ENCODE data around the gene SNAP25.

DNA sequence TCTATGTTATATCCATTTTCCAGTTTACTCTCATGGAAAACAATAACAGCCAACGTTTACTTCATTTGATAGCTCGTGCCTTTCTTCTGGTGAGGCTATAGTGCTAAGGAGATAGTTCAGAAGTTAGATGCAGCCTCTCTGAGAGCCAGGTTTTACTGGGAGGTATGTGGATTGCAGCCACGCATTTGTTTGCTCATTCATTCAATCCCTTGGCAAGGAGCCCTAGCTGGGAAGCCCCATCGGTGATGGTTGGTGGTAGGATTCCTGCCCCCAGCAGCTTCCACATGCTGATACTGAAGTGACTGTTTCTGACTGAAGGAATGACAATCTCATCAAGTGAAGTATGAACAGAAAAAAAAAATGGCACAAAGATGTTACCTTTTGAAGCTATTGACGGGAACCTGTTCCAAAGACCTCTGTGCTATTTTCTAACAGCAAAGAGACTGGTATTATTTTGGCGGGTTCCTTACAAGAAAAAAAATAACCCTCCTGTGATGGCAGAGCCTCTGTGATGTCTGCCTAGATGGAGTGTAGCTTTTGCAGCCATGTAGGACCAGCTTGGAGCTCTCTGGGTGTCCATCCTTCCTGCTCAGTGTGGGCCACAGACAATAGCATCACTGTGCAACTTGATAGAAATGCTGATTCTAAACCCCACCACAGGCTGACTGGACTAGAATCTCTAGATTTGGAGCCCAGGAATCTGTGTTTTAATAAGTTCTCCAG, 30.6 kb downstream of the SNAP25 start:
- TF ChIP-seq, protein P1, sequence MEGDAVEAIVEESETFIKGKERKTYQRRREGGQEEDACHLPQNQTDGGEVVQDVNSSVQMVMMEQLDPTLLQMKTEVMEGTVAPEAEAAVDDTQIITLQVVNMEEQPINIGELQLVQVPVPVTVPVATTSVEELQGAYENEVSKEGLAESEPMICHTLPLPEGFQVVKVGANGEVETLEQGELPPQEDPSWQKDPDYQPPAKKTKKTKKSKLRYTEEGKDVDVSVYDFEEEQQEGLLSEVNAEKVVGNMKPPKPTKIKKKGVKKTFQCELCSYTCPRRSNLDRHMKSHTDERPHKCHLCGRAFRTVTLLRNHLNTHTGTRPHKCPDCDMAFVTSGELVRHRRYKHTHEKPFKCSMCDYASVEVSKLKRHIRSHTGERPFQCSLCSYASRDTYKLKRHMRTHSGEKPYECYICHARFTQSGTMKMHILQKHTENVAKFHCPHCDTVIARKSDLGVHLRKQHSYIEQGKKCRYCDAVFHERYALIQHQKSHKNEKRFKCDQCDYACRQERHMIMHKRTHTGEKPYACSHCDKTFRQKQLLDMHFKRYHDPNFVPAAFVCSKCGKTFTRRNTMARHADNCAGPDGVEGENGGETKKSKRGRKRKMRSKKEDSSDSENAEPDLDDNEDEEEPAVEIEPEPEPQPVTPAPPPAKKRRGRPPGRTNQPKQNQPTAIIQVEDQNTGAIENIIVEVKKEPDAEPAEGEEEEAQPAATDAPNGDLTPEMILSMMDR (IDR thresholded peaks at IDR 0.05) = no peak
- TF ChIP-seq EP300 (IDR thresholded peaks at IDR 0.05) = no peak

Measured in suprapubic skin (tissue), 3 donors.